ENCODE data around the gene PDE1A. TPM values are rescaled to one million over a fixed set of nuclear protein-coding genes. Genes with fewer than 3 reads are reported as not detected.

PDE1A gene
- total RNA-seq, 1 experiment from 2014 or later, result 0.15 TPM

GRCh38 chr2:182144041-182144775, 282.6 kb downstream of the PDE1A start:
- Histone ChIP-seq H3K27me3 (ENCODE audit: low read length) (no peaks in the 10 kb centered on the region), H2AFZ (ENCODE audit: low read length) (no peak overlapping the region), H3K4me2 (ENCODE audit: low read depth, low read length, poor library complexity, severe bottlenecking) (no peak overlapping the region), H3K27ac (ENCODE audit: low read length) (no peak overlapping the region), H3K36me3 (ENCODE audit: insufficient read depth, low read length) (no peaks in the 10 kb centered on the region), H3K9me2 (replicated peaks; ENCODE audit: insufficient read depth, low read length) (0 out of 2 replicates have a peak, but pooled peaks cover 2% of the 10 kb centered on the region), H4K20me1 (ENCODE audit: insufficient read depth, low read depth, low read length) (no peaks in the 10 kb centered on the region), H3K4me3 (ENCODE audit: low read length) (no peak overlapping the region), H3K9me3 (ENCODE audit: low read length) (no peaks in the 10 kb centered on the region), H3K9ac (ENCODE audit: low read length) (no peak overlapping the region), H3K4me1 (ENCODE audit: low read length) (no peaks in the 10 kb centered on the region), H3K79me2 (ENCODE audit: low read length) (no peaks in the 10 kb centered on the region)
- no peak for DNase-seq

GRCh38 chr2:182142062-182142461, 284.8 kb downstream of the PDE1A start:
- H3K9me3 ChIP-seq (ENCODE audit: low read length), result no peaks in the 10 kb centered on the region
- no peaks in the 10 kb centered on the region for H3K27me3 ChIP-seq (ENCODE audit: low read length)
- H3K27ac ChIP-seq (ENCODE audit: low read length), result no peak overlapping the region
- H3K79me2 ChIP-seq (ENCODE audit: low read length), result no peaks in the 10 kb centered on the region
- H3K9ac ChIP-seq (ENCODE audit: low read length), result no peak overlapping the region
- no peaks in the 10 kb centered on the region for H4K20me1 ChIP-seq (ENCODE audit: insufficient read depth, low read depth, low read length)
- H3K9me2 ChIP-seq (replicated peaks; ENCODE audit: insufficient read depth, low read length), result 0 out of 2 replicates have a peak, but pooled peaks cover 2% of the 10 kb centered on the region
- no peak overlapping the region for H3K4me2 ChIP-seq (ENCODE audit: low read depth, low read length, poor library complexity, severe bottlenecking)
- no peak overlapping the region for H2AFZ ChIP-seq (ENCODE audit: low read length)
- no peaks in the 10 kb centered on the region for H3K36me3 ChIP-seq (ENCODE audit: insufficient read depth, low read length)
- H3K4me3 ChIP-seq (ENCODE audit: low read length), result no peak overlapping the region
- DNase-seq, result no peak
- no peaks in the 10 kb centered on the region for H3K4me1 ChIP-seq (ENCODE audit: low read length)

DNA sequence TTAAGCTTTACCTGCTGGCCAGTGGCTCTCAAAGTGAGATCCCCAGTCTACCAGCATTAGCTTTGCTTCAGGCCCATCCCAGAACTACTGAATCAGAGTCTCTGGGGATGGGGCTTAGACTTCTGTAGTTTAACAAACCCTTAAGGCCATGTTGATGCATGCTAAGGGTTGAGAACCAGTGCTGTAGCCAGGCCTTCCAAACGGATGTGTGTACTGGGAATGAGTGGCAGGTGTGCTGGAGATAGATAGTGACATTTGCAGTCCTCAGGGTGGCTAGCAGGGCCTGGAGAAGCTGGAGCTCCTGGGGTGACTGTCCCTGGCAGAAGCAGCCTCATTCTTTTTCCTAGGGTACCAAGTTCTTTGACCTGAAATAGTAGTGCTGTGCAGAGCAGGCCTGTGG, 292.6 kb downstream of the PDE1A start:
- H3K36me3 ChIP-seq (ENCODE audit: insufficient read depth, low read length), result no peaks in the 10 kb centered on the region
- H2AFZ ChIP-seq (ENCODE audit: low read length), result no peak overlapping the region
- H3K4me3 ChIP-seq (ENCODE audit: low read length), result no peak overlapping the region
- no peaks in the 10 kb centered on the region for H4K20me1 ChIP-seq (ENCODE audit: insufficient read depth, low read depth, low read length)
- H3K9me3 ChIP-seq (ENCODE audit: low read length), result no peaks in the 10 kb centered on the region
- no peak overlapping the region for H3K27ac ChIP-seq (ENCODE audit: low read length)
- DNase-seq, result no peak
- H3K4me2 ChIP-seq (ENCODE audit: low read depth, low read length, poor library complexity, severe bottlenecking), result no peak overlapping the region
- H3K9me2 ChIP-seq (replicated peaks; ENCODE audit: insufficient read depth, low read length), result no peaks in the 10 kb centered on the region
- H3K9ac ChIP-seq (ENCODE audit: low read length), result no peak overlapping the region
- no peaks in the 10 kb centered on the region for H3K79me2 ChIP-seq (ENCODE audit: low read length)
- H3K4me1 ChIP-seq (ENCODE audit: low read length), result no peaks in the 10 kb centered on the region
- H3K27me3 ChIP-seq (ENCODE audit: low read length), result no peaks in the 10 kb centered on the region

GRCh38 chr2:182133195-182133891, 293.5 kb downstream of the PDE1A start:
- H3K4me1 ChIP-seq (ENCODE audit: low read length), result no peaks in the 10 kb centered on the region
- no peak overlapping the region for H3K9ac ChIP-seq (ENCODE audit: low read length)
- H3K9me3 ChIP-seq (ENCODE audit: low read length), result no peaks in the 10 kb centered on the region
- no peaks in the 10 kb centered on the region for H3K9me2 ChIP-seq (replicated peaks; ENCODE audit: insufficient read depth, low read length)
- H3K36me3 ChIP-seq (ENCODE audit: insufficient read depth, low read length), result no peaks in the 10 kb centered on the region
- H3K79me2 ChIP-seq (ENCODE audit: low read length), result no peaks in the 10 kb centered on the region
- H3K27ac ChIP-seq (ENCODE audit: low read length), result no peak overlapping the region
- no peak overlapping the region for H2AFZ ChIP-seq (ENCODE audit: low read length)
- DNase-seq, result no peak
- no peaks in the 10 kb centered on the region for H3K27me3 ChIP-seq (ENCODE audit: low read length)
- H3K4me3 ChIP-seq (ENCODE audit: low read length), result no peak overlapping the region
- H4K20me1 ChIP-seq (ENCODE audit: insufficient read depth, low read depth, low read length), result no peaks in the 10 kb centered on the region
- H3K4me2 ChIP-seq (ENCODE audit: low read depth, low read length, poor library complexity, severe bottlenecking), result no peak overlapping the region

DNA sequence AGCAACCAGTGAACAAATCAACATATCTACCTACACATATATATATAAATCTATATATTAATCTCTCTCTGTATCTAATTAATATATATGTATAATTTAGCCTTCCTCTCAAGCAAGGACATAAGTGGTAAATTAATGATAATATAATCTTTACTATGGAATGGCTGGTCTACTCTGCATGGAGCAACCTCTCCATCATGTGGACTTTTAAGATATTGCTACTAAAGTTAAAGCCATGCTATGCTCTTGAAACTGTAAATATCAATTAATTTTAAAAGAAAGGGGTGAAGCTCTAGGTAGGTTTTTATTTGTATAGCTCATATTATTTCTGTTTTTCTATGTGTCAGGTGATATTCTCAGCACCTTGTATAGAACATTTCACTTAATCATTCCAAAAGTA, 294.2 kb downstream of the PDE1A start:
- H3K9ac ChIP-seq (ENCODE audit: low read length), result no peak overlapping the region
- H3K4me3 ChIP-seq (ENCODE audit: low read length), result no peak overlapping the region
- H3K79me2 ChIP-seq (ENCODE audit: low read length), result no peaks in the 10 kb centered on the region
- H3K4me1 ChIP-seq (ENCODE audit: low read length), result no peaks in the 10 kb centered on the region
- H3K4me2 ChIP-seq (ENCODE audit: low read depth, low read length, poor library complexity, severe bottlenecking), result no peak overlapping the region
- no peak for DNase-seq
- no peaks in the 10 kb centered on the region for H4K20me1 ChIP-seq (ENCODE audit: insufficient read depth, low read depth, low read length)
- no peaks in the 10 kb centered on the region for H3K9me3 ChIP-seq (ENCODE audit: low read length)
- no peaks in the 10 kb centered on the region for H3K9me2 ChIP-seq (replicated peaks; ENCODE audit: insufficient read depth, low read length)
- no peak overlapping the region for H2AFZ ChIP-seq (ENCODE audit: low read length)
- no peak overlapping the region for H3K27ac ChIP-seq (ENCODE audit: low read length)
- H3K36me3 ChIP-seq (ENCODE audit: insufficient read depth, low read length), result no peaks in the 10 kb centered on the region
- H3K27me3 ChIP-seq (ENCODE audit: low read length), result no peaks in the 10 kb centered on the region

DNA sequence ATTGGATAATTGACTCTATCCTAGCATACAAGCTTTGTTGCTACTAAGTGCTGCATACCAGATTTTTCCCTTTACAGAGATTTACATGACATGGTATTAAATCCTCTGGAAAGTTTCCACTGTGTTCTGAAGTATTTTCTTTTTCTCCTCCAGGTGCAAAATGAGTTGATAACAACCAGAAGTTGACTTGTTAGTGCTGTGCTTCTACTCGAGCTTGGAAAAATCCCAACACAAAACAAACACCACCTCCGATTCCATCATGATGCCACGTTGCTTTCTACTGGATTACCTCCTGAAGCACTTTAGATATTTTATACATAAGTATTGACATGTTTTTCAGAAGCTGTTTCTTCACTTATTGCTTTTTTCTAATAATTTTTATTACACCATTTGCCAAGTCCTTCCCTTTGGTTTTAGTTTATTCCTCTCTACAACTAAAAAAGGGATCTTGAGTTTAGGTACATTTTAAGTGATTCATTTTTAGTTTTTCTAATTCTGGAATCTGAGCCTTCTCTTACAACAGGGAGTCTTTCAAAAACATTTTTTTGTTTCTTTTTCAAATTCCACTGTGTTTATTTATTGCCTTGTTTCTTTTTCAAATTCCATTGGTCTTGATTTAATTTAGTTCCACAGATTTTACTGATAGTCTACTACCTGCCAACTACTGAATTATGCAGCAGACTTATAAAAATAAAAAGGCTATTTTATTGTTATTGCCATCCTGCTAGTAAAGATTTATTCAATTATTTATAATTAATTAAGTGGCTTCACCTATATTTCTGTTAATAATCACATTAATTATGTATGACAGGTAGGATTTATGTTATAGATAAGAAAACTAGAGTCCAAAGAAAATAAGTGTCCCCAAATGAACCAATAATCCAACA, 297.8 kb downstream of the PDE1A start:
- no peak overlapping the region for H3K4me2 ChIP-seq (ENCODE audit: low read depth, low read length, poor library complexity, severe bottlenecking)
- H3K9me3 ChIP-seq (ENCODE audit: low read length), result no peaks in the 10 kb centered on the region
- H3K9ac ChIP-seq (ENCODE audit: low read length), result no peak overlapping the region
- H3K36me3 ChIP-seq (ENCODE audit: insufficient read depth, low read length), result no peaks in the 10 kb centered on the region
- H3K27ac ChIP-seq (ENCODE audit: low read length), result no peak overlapping the region
- H2AFZ ChIP-seq (ENCODE audit: low read length), result no peak overlapping the region
- H3K9me2 ChIP-seq (replicated peaks; ENCODE audit: insufficient read depth, low read length), result no peaks in the 10 kb centered on the region
- no peaks in the 10 kb centered on the region for H3K27me3 ChIP-seq (ENCODE audit: low read length)
- H3K4me1 ChIP-seq (ENCODE audit: low read length), result no peaks in the 10 kb centered on the region
- H3K79me2 ChIP-seq (ENCODE audit: low read length), result no peaks in the 10 kb centered on the region
- H3K4me3 ChIP-seq (ENCODE audit: low read length), result no peak overlapping the region
- H4K20me1 ChIP-seq (ENCODE audit: insufficient read depth, low read depth, low read length), result no peaks in the 10 kb centered on the region
- no peak for DNase-seq

DNA sequence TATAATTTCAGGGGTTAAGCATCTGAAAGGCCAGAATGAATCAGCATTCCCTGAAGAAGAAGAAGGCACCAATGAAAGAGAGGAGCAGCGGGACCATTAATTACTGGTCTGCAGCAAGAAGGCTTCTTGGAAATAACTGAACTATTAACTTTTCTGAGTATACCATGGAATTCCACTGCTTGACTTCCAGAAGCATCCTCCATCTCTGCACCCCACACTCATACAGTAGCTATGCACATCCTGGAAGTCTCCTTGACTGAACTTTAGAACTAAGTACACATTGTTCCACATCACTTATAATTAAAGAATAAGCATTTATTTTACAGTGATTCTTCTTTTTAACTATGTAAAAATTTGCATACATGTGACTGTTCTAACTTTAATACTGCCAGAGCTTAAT, 309.6 kb downstream of the PDE1A start:
- H3K9me2 ChIP-seq (replicated peaks; ENCODE audit: insufficient read depth, low read length), result no peaks in the 10 kb centered on the region
- H3K36me3 ChIP-seq (ENCODE audit: insufficient read depth, low read length), result no peaks in the 10 kb centered on the region
- no peak overlapping the region for H3K27ac ChIP-seq (ENCODE audit: low read length)
- DNase-seq, result no peak
- no peaks in the 10 kb centered on the region for H3K79me2 ChIP-seq (ENCODE audit: low read length)
- H2AFZ ChIP-seq (ENCODE audit: low read length), result no peak overlapping the region
- no peak overlapping the region for H3K4me3 ChIP-seq (ENCODE audit: low read length)
- no peaks in the 10 kb centered on the region for H4K20me1 ChIP-seq (ENCODE audit: insufficient read depth, low read depth, low read length)
- no peaks in the 10 kb centered on the region for H3K4me1 ChIP-seq (ENCODE audit: low read length)
- H3K9ac ChIP-seq (ENCODE audit: low read length), result no peak overlapping the region
- H3K4me2 ChIP-seq (ENCODE audit: low read depth, low read length, poor library complexity, severe bottlenecking), result no peak overlapping the region
- no peaks in the 10 kb centered on the region for H3K27me3 ChIP-seq (ENCODE audit: low read length)
- H3K9me3 ChIP-seq (ENCODE audit: low read length), result no peaks in the 10 kb centered on the region

DNA sequence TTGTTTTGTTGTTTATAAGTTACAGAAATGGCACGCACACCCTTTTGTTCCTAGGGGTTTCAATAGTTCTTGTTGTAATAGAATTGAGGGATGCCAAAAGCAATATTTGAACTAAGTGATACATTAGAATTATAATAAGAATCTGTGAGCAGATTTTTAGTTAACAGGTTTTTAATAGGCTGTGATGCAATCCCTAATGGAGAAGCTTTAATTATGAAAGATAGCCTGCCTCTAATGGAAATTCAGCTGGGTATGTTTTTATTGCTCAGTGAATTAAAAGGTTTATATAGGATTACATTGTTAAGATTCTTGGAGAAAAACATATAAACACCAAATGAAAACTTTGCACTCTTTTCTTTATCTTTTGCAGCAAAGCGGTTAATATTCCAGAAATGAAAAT, 310.1 kb downstream of the PDE1A start:
- Histone ChIP-seq H4K20me1 (ENCODE audit: insufficient read depth, low read depth, low read length) (no peaks in the 10 kb centered on the region), H3K4me1 (ENCODE audit: low read length) (no peaks in the 10 kb centered on the region), H2AFZ (ENCODE audit: low read length) (no peak overlapping the region), H3K27ac (ENCODE audit: low read length) (no peak overlapping the region), H3K9ac (ENCODE audit: low read length) (no peak overlapping the region), H3K9me3 (ENCODE audit: low read length) (no peaks in the 10 kb centered on the region), H3K9me2 (replicated peaks; ENCODE audit: insufficient read depth, low read length) (no peaks in the 10 kb centered on the region), H3K79me2 (ENCODE audit: low read length) (no peaks in the 10 kb centered on the region), H3K36me3 (ENCODE audit: insufficient read depth, low read length) (no peaks in the 10 kb centered on the region), H3K4me2 (ENCODE audit: low read depth, low read length, poor library complexity, severe bottlenecking) (no peak overlapping the region), H3K27me3 (ENCODE audit: low read length) (no peaks in the 10 kb centered on the region), H3K4me3 (ENCODE audit: low read length) (no peak overlapping the region)
- no peak for DNase-seq

Measured in Karpas-422 (cell line).